Tibial artery (tissue), 4 donors: ENCODE measurements around the gene SQOR.

Source experiments
- DNase-seq, 2 donors: peaks; one replicate each; pipeline ENCODE4 v3.0.0-alpha.2; 2019
- H3K27ac ChIP-seq, 2 donors: fragments of 200-600 bp; sonication (generic) in 1 of 2; 1 replicate in 1 of 2; 2 replicates in 1 of 2; pipeline ENCODE4 v1.5.1; 2018 to 2019; ENCODE audit warnings: mild to moderate bottlenecking in 1 of 2
- H3K27me3 ChIP-seq, 2 donors: fragments of 200-600 bp; sonication (generic) in 1 of 2; one replicate each; pipeline versions ENCODE4 v1.5.1 to v1.6.0; 2016 to 2019
- H3K36me3 ChIP-seq, 3 donors: fragments of 200-600 bp; sonication (generic) in 2 of 3; one replicate each; pipeline ENCODE4 v1.5.1; 2016 to 2019; ENCODE audit warnings: mild to moderate bottlenecking in 2 of 3
- H3K4me1 ChIP-seq, 4 donors: fragments of 200-600 bp; sonication (generic) in 2 of 4; 1 replicate in 3 of 4; 2 replicates in 1 of 4; pipeline ENCODE4 v1.5.1; 2016 to 2019
- H3K4me3 ChIP-seq, 2 donors: fragments of 200-600 bp; sonication (generic) in 1 of 2; 1 replicate in 1 of 2; 2 replicates in 1 of 2; pipeline ENCODE4 v1.5.1; 2018 to 2019; ENCODE audit warnings: mild to moderate bottlenecking in 2 of 2
- H3K9me3 ChIP-seq, 3 donors: fragments of 200-600 bp; sonication (generic) in 1 of 3; one replicate each; pipeline ENCODE4 v1.5.1; 2016 to 2019
- intact Hi-C: fragments of 100-400 bp; cut with DNase I; formaldehyde crosslinking; loops from one replicate; pipeline ENCODE4 v1.15.0; 2023; ENCODE audit warnings: low total_unique reads
- TF ChIP-seq, protein P1 (sequence below), 2 experiments: fragments of 200-600 bp in 1 of 2; fragments of 450-650 bp in 1 of 2; IDR thresholded peaks; one replicate each; pipeline ENCODE4 v1.5.1; 2017 to 2019; ENCODE audit warnings: antibody characterized with exemption in 2 of 2, mild to moderate bottlenecking in 1 of 2, moderate library complexity in 1 of 2

Gene SQOR

GRCh38 chr15:45587863-45588170 lies 47.0 kb upstream of the SQOR start:
- H3K9me3 ChIP-seq: no peaks in the 10 kb centered on the region
- no peak for DNase-seq
- intact Hi-C loops: loop anchor here (5.0 kb wide), 1 partner anchor 44 kb away; no protein-coding TSS in a partner anchor
- no peaks in the 10 kb centered on the region for H3K36me3 ChIP-seq
- peak overlapping the region; percentile 92 to 96 for H3K27ac ChIP-seq
- no peaks in the 10 kb centered on the region for H3K27me3 ChIP-seq
- peak overlapping the region; percentile 72 to 75 for H3K4me3 ChIP-seq
- TF ChIP-seq, protein P1, sequence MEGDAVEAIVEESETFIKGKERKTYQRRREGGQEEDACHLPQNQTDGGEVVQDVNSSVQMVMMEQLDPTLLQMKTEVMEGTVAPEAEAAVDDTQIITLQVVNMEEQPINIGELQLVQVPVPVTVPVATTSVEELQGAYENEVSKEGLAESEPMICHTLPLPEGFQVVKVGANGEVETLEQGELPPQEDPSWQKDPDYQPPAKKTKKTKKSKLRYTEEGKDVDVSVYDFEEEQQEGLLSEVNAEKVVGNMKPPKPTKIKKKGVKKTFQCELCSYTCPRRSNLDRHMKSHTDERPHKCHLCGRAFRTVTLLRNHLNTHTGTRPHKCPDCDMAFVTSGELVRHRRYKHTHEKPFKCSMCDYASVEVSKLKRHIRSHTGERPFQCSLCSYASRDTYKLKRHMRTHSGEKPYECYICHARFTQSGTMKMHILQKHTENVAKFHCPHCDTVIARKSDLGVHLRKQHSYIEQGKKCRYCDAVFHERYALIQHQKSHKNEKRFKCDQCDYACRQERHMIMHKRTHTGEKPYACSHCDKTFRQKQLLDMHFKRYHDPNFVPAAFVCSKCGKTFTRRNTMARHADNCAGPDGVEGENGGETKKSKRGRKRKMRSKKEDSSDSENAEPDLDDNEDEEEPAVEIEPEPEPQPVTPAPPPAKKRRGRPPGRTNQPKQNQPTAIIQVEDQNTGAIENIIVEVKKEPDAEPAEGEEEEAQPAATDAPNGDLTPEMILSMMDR (IDR thresholded peaks at IDR 0.05): no peak
- peaks cover 0 to 45% (median 24%) of the 10 kb centered on the region in 4 donors for H3K4me1 ChIP-seq

DNA sequence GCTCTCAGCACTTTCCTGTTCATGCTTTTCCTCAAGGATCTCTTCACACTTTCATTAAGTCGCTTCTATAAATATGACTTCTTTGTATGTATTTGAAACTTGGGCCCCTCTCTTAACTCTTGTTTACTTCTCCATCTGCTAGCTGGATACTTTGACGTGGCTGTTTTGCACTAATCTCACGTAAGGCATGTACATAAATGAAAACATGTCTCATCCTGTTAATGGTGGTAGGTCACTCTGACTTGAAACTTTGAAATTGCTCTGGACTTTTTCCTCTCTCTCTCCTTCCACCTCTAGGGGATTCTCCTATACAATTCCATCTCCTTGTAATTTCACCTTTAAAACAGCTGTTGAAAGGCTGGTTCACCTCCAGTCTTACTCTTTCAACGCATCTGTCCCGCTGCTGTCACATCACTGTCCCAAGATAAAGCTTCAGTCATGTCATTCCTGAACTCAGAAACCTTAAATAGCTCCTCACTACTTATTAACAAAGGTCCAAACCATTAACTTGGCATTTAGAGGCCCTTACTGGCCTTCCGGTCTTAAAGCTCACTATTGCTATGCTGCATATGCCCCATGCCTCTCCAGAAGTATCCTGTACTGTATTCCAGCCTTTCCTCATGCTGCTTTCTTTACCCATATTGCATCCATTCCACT lies 46.5 kb upstream of the SQOR start:
- DNase-seq: no peak
- no peaks in the 10 kb centered on the region for H3K9me3 ChIP-seq
- H3K27me3 ChIP-seq: no peaks in the 10 kb centered on the region
- H3K27ac ChIP-seq: peak overlapping the region; percentile 92 to 96
- TF ChIP-seq, protein P1 (IDR thresholded peaks at IDR 0.05): no peak
- peak overlapping the region; percentile 72 to 75 for H3K4me3 ChIP-seq
- intact Hi-C loops: loop anchor here (5.0 kb wide), 1 partner anchor 44 kb away; no protein-coding TSS in a partner anchor
- peaks cover 0 to 45% (median 24%) of the 10 kb centered on the region in 4 donors for H3K4me1 ChIP-seq
- peaks cover 0 to 4% (median 0%) of the 10 kb centered on the region in 3 donors for H3K36me3 ChIP-seq

GRCh38 chr15:45589256-45589655 lies 45.6 kb upstream of the SQOR start:
- H3K36me3 ChIP-seq: peaks cover under 1 to 6% (median 1%) of the 10 kb centered on the region in 3 donors
- H3K27me3 ChIP-seq: no peaks in the 10 kb centered on the region
- H3K9me3 ChIP-seq: no peaks in the 10 kb centered on the region
- H3K27ac ChIP-seq: no peak overlapping the region
- TF ChIP-seq, protein P1 (IDR thresholded peaks at IDR 0.05): no peak
- H3K4me1 ChIP-seq: peaks cover 0 to 45% (median 24%) of the 10 kb centered on the region in 4 donors
- DNase-seq: no peak
- no peak overlapping the region for H3K4me3 ChIP-seq
- intact Hi-C loops: loop anchor here (5.0 kb wide), 1 partner anchor 43 kb away; no protein-coding TSS in a partner anchor

GRCh38 chr15:45594319-45594718 lies 40.5 kb upstream of the SQOR start:
- peaks cover 0 to 22% (median 5%) of the 10 kb centered on the region in 4 donors for H3K4me1 ChIP-seq
- H3K4me3 ChIP-seq: no peak overlapping the region
- intact Hi-C loops: no loop called here
- H3K9me3 ChIP-seq: no peaks in the 10 kb centered on the region
- TF ChIP-seq, protein P1 (IDR thresholded peaks at IDR 0.05): no peak
- DNase-seq: no peak
- no peaks in the 10 kb centered on the region for H3K27me3 ChIP-seq
- no peak overlapping the region for H3K27ac ChIP-seq
- peaks cover 15 to 32% (median 26%) of the 10 kb centered on the region in 3 donors for H3K36me3 ChIP-seq

- H3K4me1 ChIP-seq: peaks cover 0 to 16% (median 3%) of the 10 kb centered on the region in 4 donors
- no peaks in the 10 kb centered on the region for H3K27me3 ChIP-seq
- no peak overlapping the region for H3K4me3 ChIP-seq
- TF ChIP-seq, protein P1 (IDR thresholded peaks at IDR 0.05): no peak
- H3K36me3 ChIP-seq: peaks cover 15 to 32% (median 26%) of the 10 kb centered on the region in 3 donors
- intact Hi-C loops: no loop called here
- no peak for DNase-seq
- H3K27ac ChIP-seq: no peak overlapping the region
- no peaks in the 10 kb centered on the region for H3K9me3 ChIP-seq
Observed at GRCh38 chr15:45594835-45595530, 39.8 kb upstream of the SQOR start.
